Suprapubic skin (tissue), 4 donors: ENCODE data around the gene TP73.

Source experiments
- CTCF ChIP-seq, 2 donors: fragments of 200-600 bp in 1 of 2; fragments of 450-650 bp in 1 of 2; sonication (generic) in 1 of 2; IDR thresholded peaks; one replicate each; pipeline ENCODE4 v1.5.1; 2016 to 2019; ENCODE audit warnings: antibody characterized with exemption in 2 of 2, mild to moderate bottlenecking in 1 of 2, moderate library complexity in 1 of 2
- POLR2A ChIP-seq, 2 donors: fragments of 450-650 bp; IDR thresholded peaks; one replicate each; pipeline ENCODE4 v1.6.1; 2017; ENCODE audit warnings: antibody characterized with exemption in 2 of 2, mild to moderate bottlenecking in 2 of 2, moderate library complexity in 2 of 2
- POLR2AphosphoS5 ChIP-seq, 3 donors: sonication (generic); formaldehyde crosslinking; IDR thresholded peaks; one replicate each; pipeline ENCODE4 v1.6.1; 2017; ENCODE audit warnings: antibody characterized with exemption in 3 of 3

- TF ChIP-seq CTCF (IDR thresholded peaks at IDR 0.05) = no peak
- no peak for TF ChIP-seq POLR2AphosphoS5 (IDR thresholded peaks at IDR 0.05)
- no peak for TF ChIP-seq POLR2A (IDR thresholded peaks at IDR 0.05)
These were observed 28.7 kb upstream of the TP73 start for GRCh38 chr1:3623441-3624199.
